Activated effector memory CD4-positive, alpha-beta T cell treated with anti-CD3 and anti-CD28 coated beads, Interleukin-2, amount 50 U/mL, for 16 hours (primary cell): ENCODE data around the gene PUM2.
"Not testable (repeated sequence)": the region's sequence is repeated elsewhere in the genome, so short reads cannot be mapped to it uniquely, and the experiment has no call there.

Experiments used
- DNase-seq: peaks from one replicate; pipeline ENCODE4 v3.0.0-alpha.2; 2020

The PUM2 gene

GRCh38 chr2:20282916-20283592, 67.6 kb downstream of the PUM2 start:
- no peak for DNase-seq

- no peak for DNase-seq
Measured at GRCh38 chr2:20281876-20282275, 68.8 kb downstream of the PUM2 start.

GRCh38 chr2:20273042-20273441, 77.6 kb downstream of the PUM2 start:
- no peak for DNase-seq

- not testable (repeated sequence) for DNase-seq
Measured at GRCh38 chr2:20268317-20268716, 82.3 kb downstream of the PUM2 start.

GRCh38 chr2:20267529-20267928, 83.1 kb downstream of the PUM2 start:
- no peak for DNase-seq

GRCh38 chr2:20264629-20265028, 86.0 kb downstream of the PUM2 start:
- no peak for DNase-seq

GRCh38 chr2:20257411-20257810, 93.2 kb downstream of the PUM2 start:
- no peak for DNase-seq

GRCh38 chr2:20254731-20255130, 95.9 kb downstream of the PUM2 start:
- no peak for DNase-seq

- DNase-seq, result no peak
Measured at GRCh38 chr2:20250436-20250835, 100.2 kb downstream of the PUM2 start.

GRCh38 chr2:20249170-20249569, 101.5 kb downstream of the PUM2 start:
- no peak for DNase-seq

- no peak for DNase-seq
Measured at GRCh38 chr2:20247084-20247483, 103.6 kb downstream of the PUM2 start.

GRCh38 chr2:20243637-20244036, 107.0 kb downstream of the PUM2 start:
- not testable (repeated sequence) for DNase-seq

- no peak for DNase-seq
Measured at GRCh38 chr2:20242727-20243377, 107.8 kb downstream of the PUM2 start.

- DNase-seq, result peak; percentile 76
Measured at GRCh38 chr2:20241973-20242726, 108.5 kb downstream of the PUM2 start.

- DNase-seq, result not testable (repeated sequence)
Measured at GRCh38 chr2:20240291-20240690, 110.4 kb downstream of the PUM2 start.

GRCh38 chr2:20236496-20236895, 114.1 kb downstream of the PUM2 start:
- no peak for DNase-seq

GRCh38 chr2:20235655-20236305, 114.9 kb downstream of the PUM2 start:
- no peak for DNase-seq

GRCh38 chr2:20234597-20234996, 116.0 kb downstream of the PUM2 start:
- DNase-seq, result not testable (repeated sequence)

- DNase-seq, result no peak
Measured at GRCh38 chr2:20232837-20233207, 117.8 kb downstream of the PUM2 start.

GRCh38 chr2:20231598-20232026, 119.0 kb downstream of the PUM2 start:
- no peak for DNase-seq

- DNase-seq, result no peak
Measured at GRCh38 chr2:20231159-20231558, 119.5 kb downstream of the PUM2 start.

- peak; percentile 14 for DNase-seq
Measured at GRCh38 chr2:20230114-20230425, 120.6 kb downstream of the PUM2 start.

- peak; percentile 22 for DNase-seq
Measured at GRCh38 chr2:20229322-20230113, 121.1 kb downstream of the PUM2 start.
